HepG2 (cell line): ENCODE measurements around the gene EPC2. TPM values are rescaled to one million over a fixed set of nuclear protein-coding genes. Genes with fewer than 3 reads are reported as not detected.

Experiments used
- ATAC-seq: fragments of 200-7000 bp; cut with Tn5 transposase; 3 replicates; pipeline ENCODE4 v1.9.1; 2020; ENCODE audit warnings: mild to moderate bottlenecking, moderate library complexity
- BruUV-seq: library from RNA; stranded (reverse); fragments of 400-500 nt; replicated peaks from 2 replicates; lab custom pipeline; 2021; lab: Mats Ljungman, UMichigan
- CTCF ChIA-PET: fragments of 300-600 bp; formaldehyde crosslinking; extraction: SDS; loops from one replicate; lab custom pipeline; 2021; ENCODE audit warnings: low total read pairs, inconsistent platforms, low intra/inter-chr PET ratio; lab: Yijun Ruan, JAX
- POLR2A ChIA-PET: fragments of 350-600 bp; sonication (Branson Sonifier 250); formaldehyde crosslinking; loops from one replicate; lab custom pipeline; 2020; ENCODE audit warnings: antibody characterized with exemption, inconsistent platforms; lab: Yijun Ruan, JAX
- DNase-seq: peaks from one replicate; pipeline ENCODE4 v3.0.0-alpha.2; 2015; ENCODE audit warnings: low spot score
- FAIRE-seq: peaks from 3 replicates; lab custom pipeline; 2011; peaks lifted over from hg19 to GRCh38; lab: Jason Lieb, UNC
- H2AFZ ChIP-seq: one replicate; pipeline ENCODE4 v1.6.1; 2011; ENCODE audit warnings: low read length, inconsistent platforms
- H3K27ac ChIP-seq: fragments of 300-600 bp; 3 replicates; pipeline ENCODE4 v1.8.0; 2011; ENCODE audit warnings: mixed run types, mild to moderate bottlenecking, mixed read lengths, low read length, inconsistent platforms; ENCODE audit not compliant: insufficient read depth; ENCODE audit errors: extremely low read length
- H3K27me3 ChIP-seq, 2 experiments: fragments of 200-600 bp in 1 of 2; 2 replicates in 1 of 2; 3 replicates in 1 of 2; pipeline versions ENCODE4 v1.6.0 to v1.8.0; 2011; ENCODE audit warnings: low read length in 2 of 2, mild to moderate bottlenecking in 2 of 2, moderate library complexity in 2 of 2, inconsistent platforms in 1 of 2; ENCODE audit not compliant: insufficient read depth in 2 of 2, control insufficient read depth in 1 of 2
- H3K36me3 ChIP-seq, 2 experiments: fragments of 200-600 bp in 1 of 2; replicated peaks in 1 of 2; 2 replicates in 1 of 2; 3 replicates in 1 of 2; pipeline versions ENCODE4 v1.5.1 to v1.8.0; 2011; ENCODE audit warnings: low read length in 2 of 2, inconsistent platforms in 1 of 2; ENCODE audit not compliant: insufficient read depth in 2 of 2, control insufficient read depth in 1 of 2
- H3K4me1 ChIP-seq: 2 replicates; pipeline ENCODE4 v1.5.1; 2012; ENCODE audit warnings: low read length, inconsistent platforms; ENCODE audit not compliant: insufficient read depth
- H3K4me2 ChIP-seq: 2 replicates; pipeline ENCODE4 v1.6.0; 2011; ENCODE audit warnings: low read depth, low read length, inconsistent platforms
- H3K4me3 ChIP-seq, 3 experiments: fragments of 200-600 bp in 1 of 3; sonication (generic), shearing (Covaris generic) in 1 of 3; replicated peaks in 1 of 3; 2 replicates each; pipeline ENCODE4 v1.5.1; 2011 to 2016; ENCODE audit warnings: low read length in 3 of 3, inconsistent platforms in 2 of 3, low read depth in 2 of 3, mild to moderate bottlenecking in 2 of 3, control low read depth in 1 of 3, mixed read lengths in 1 of 3; ENCODE audit not compliant: insufficient read depth in 1 of 3
- H3K79me2 ChIP-seq: one replicate; pipeline ENCODE4 v1.6.1; 2011; ENCODE audit warnings: low read length, inconsistent platforms; ENCODE audit not compliant: insufficient read depth
- H3K9ac ChIP-seq: 2 replicates; pipeline ENCODE4 v1.6.0; 2011; ENCODE audit warnings: mild to moderate bottlenecking, low read depth, low read length, inconsistent platforms; ENCODE audit not compliant: insufficient read depth
- H3K9me3 ChIP-seq: 2 replicates; pipeline ENCODE4 v1.5.1; 2012; ENCODE audit warnings: mild to moderate bottlenecking, low read length
- H4K20me1 ChIP-seq: 2 replicates; pipeline ENCODE4 v1.6.0; 2011; ENCODE audit warnings: inconsistent platforms, mild to moderate bottlenecking, low read length, moderate library complexity; ENCODE audit not compliant: insufficient read depth
- ERF ChIP-seq: IDR thresholded peaks from 2 replicates; pipeline ENCODE4 v1.6.1; 2018; ENCODE audit warnings: missing biosample characterization, missing genetic modification reagents
- HNF4A ChIP-seq: sonication (generic); formaldehyde crosslinking; IDR thresholded peaks from 2 replicates; pipeline ENCODE4 v1.4.0; 2020; ENCODE audit warnings: missing genetic modification reagents
- IRF1 ChIP-seq: sonication (generic); formaldehyde crosslinking; IDR thresholded peaks from 2 replicates; pipeline ENCODE4 v1.4.0; 2020; ENCODE audit warnings: low read depth, mild to moderate bottlenecking, missing genetic modification reagents
- MAZ ChIP-seq, 2 experiments: sonication (generic) in 1 of 2; formaldehyde crosslinking in 1 of 2; IDR thresholded peaks; 2 replicates each; pipeline versions ENCODE4 v1.5.0 to v1.6.1; 2012 to 2020; ENCODE audit warnings: low read depth in 2 of 2, mild to moderate bottlenecking in 2 of 2, borderline replicate concordance in 1 of 2, improper control_type of control experiment in 1 of 2, low read length in 1 of 2, missing genetic modification reagents in 1 of 2, moderate library complexity in 1 of 2
- MYNN ChIP-seq: sonication (generic); formaldehyde crosslinking; IDR thresholded peaks from 2 replicates; pipeline ENCODE4 v1.4.0; 2020; ENCODE audit warnings: mild to moderate bottlenecking, low read depth, missing genetic modification reagents
- SP4 ChIP-seq: sonication (generic); formaldehyde crosslinking; IDR thresholded peaks from 2 replicates; pipeline ENCODE4 v1.8.1; 2023; ENCODE audit warnings: mild to moderate bottlenecking, missing genetic modification reagents
- ZBTB42 ChIP-seq: sonication (generic); formaldehyde crosslinking; IDR thresholded peaks from 2 replicates; pipeline ENCODE4 v1.5.0; 2020; ENCODE audit warnings: mild to moderate bottlenecking, missing genetic modification reagents
- ZNF577 ChIP-seq: sonication (generic); formaldehyde crosslinking; IDR thresholded peaks from 2 replicates; pipeline ENCODE4 v1.4.0; 2020; ENCODE audit warnings: mild to moderate bottlenecking, low read depth, missing genetic modification reagents, borderline replicate concordance
- ZNF710 ChIP-seq: sonication (generic); formaldehyde crosslinking; IDR thresholded peaks from 2 replicates; pipeline ENCODE4 v1.5.0; 2020; ENCODE audit warnings: mild to moderate bottlenecking, missing genetic modification reagents, borderline replicate concordance
- ZNF781 ChIP-seq: sonication (generic); formaldehyde crosslinking; IDR thresholded peaks from 2 replicates; pipeline ENCODE4 v1.5.1; 2020; ENCODE audit warnings: borderline replicate concordance, mild to moderate bottlenecking, missing genetic modification reagents; ENCODE audit errors: not compliant biosample characterization
- ZSCAN12 ChIP-seq: sonication (generic); formaldehyde crosslinking; IDR thresholded peaks from 2 replicates; pipeline ENCODE4 v1.9.0; 2021; ENCODE audit warnings: mild to moderate bottlenecking, missing genetic modification reagents
- WGBS: methylation state at CpG from one replicate; pipeline ENCODE4 v1.1.6; 2017; ENCODE audit warnings: low lambda C conversion rate; 5-methylcytosine and 5-hydroxymethylcytosine counted together
- in situ Hi-C: cut with HindIII; loops from 2 replicates; pipeline ENCODE4 v1.10.0; 2017; ENCODE audit warnings: low pct_unique_long_range_greater_than_20kb; ENCODE audit not compliant: extremely low pct_ligation_motif_present
- intact Hi-C: fragments of 100-400 bp; cut with micrococcal nuclease; formaldehyde crosslinking; loops from one replicate; pipeline ENCODE4 v1.10.0; 2022; ENCODE audit not compliant: unreplicated experiment
- polyA plus RNA-seq, 8 experiments: library from polyadenylated mRNA; depleted of rRNA in 3 of 8; stranded (reverse) in 7 of 8; unstranded in 1 of 8; fragments of >200 nt; fragmentation: Illumina TruSeq in 4 of 8; extraction: Trizol in 4 of 8; gene quantifications; 2 replicates each; pipeline versions ENCODE4 v1.2.1 to v1.2.3, GENCODE V29; 2011 to 2016; ENCODE audit warnings: low read depth in 4 of 8, missing spikeins in 1 of 8, mixed read lengths in 1 of 8; ENCODE audit not compliant: insufficient read depth in 1 of 8
- total RNA-seq, 5 experiments: library from RNA; depleted of rRNA; stranded (reverse); fragments of >200 nt; fragmentation: Illumina TruSeq; extraction: Trizol; gene quantifications; 2 replicates each; pipeline ENCODE4 v1.2.3, GENCODE V29; 2016; ENCODE audit warnings: low read depth in 1 of 5
- TF ChIP-seq, protein P1 (sequence below): sonication (generic); formaldehyde crosslinking; IDR thresholded peaks from 2 replicates; pipeline ENCODE4 v1.5.0; 2020; ENCODE audit warnings: missing genetic modification reagents
- TF ChIP-seq, protein P2 (sequence below): sonication (generic); formaldehyde crosslinking; IDR thresholded peaks from 2 replicates; pipeline ENCODE4 v1.5.0; 2020; ENCODE audit warnings: mild to moderate bottlenecking, missing genetic modification reagents

Gene EPC2
- total and polyA plus RNA-seq, 2 of the 13 experiments (the other 11 are each of a cell fraction or from before 2014, with no cell fraction given) = 20.5 to 22.0 TPM

DNA sequence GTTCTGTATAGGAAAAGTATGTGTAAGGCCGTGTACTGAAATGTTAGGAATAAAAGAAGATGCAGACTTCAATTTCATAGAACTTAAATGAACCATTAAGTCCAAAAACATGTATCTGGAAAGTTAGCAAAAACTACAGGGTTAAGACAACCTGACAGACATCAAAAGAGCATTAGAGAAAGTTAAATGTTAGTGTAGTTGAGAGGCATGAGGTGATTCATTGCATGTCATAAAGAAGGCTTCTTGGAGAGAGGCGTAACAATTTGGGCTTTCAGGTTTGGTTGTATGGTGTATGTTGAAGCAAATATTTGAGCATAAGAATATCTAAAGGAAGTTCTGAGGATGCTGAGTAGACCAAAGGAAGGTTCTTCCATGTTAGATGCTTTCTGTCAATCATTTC lies 6.3 kb downstream of the EPC2 start:
- Histone ChIP-seq H3K9ac (no peak overlapping the region), H4K20me1 (peaks cover 59% of the 10 kb centered on the region)
- WGBS = 98% methylated on average over 2 of the region's 2 CpGs

GRCh38 chr2:148651972-148652371 lies 7.4 kb downstream of the EPC2 start:
- Histone ChIP-seq H3K9me3 (no peaks in the 10 kb centered on the region), H4K20me1 (peaks cover 58% of the 10 kb centered on the region), H3K27ac (no peak overlapping the region), H3K79me2 (peaks cover 99% of the 10 kb centered on the region), H2AFZ (no peak overlapping the region), H3K27me3 (no peaks in the 10 kb centered on the region), H3K4me1 (peaks cover 42% of the 10 kb centered on the region), H3K36me3 (no peaks in the 10 kb centered on the region), H3K4me2 (no peak overlapping the region), H3K9ac (no peak overlapping the region), H3K4me3 (no peak overlapping the region)
- ChIA-PET CTCF (no interaction called here), POLR2A (no interaction called here)
- no TSS peak for BruUV-seq
- DNase-seq = no peak
- no peak for ATAC-seq
- no peak for FAIRE-seq
- intact Hi-C loops = no loop called here
- 94% methylated on average over 2 of the region's 2 CpGs for WGBS
- in situ Hi-C loops = no loop called here
- TF ChIP-seq IRF1 (CRISPR knock-in tag) (no peak), MAZ (IDR thresholded peaks at IDR 0.05; ENCODE audit: borderline replicate concordance, low read depth, low read length) (no peak), MAZ (CRISPR knock-in tag; IDR thresholded peaks at IDR 0.05; ENCODE audit: low read depth) (no peak), HNF4A (no peak), SP4 (CRISPR knock-in tag) (no peak), ZNF710 (CRISPR knock-in tag) (no peak), ZNF577 (CRISPR knock-in tag) (no peak), ERF (CRISPR knock-in tag) (no peak), ZBTB42 (CRISPR knock-in tag) (no peak)
- TF ChIP-seq, protein P1, sequence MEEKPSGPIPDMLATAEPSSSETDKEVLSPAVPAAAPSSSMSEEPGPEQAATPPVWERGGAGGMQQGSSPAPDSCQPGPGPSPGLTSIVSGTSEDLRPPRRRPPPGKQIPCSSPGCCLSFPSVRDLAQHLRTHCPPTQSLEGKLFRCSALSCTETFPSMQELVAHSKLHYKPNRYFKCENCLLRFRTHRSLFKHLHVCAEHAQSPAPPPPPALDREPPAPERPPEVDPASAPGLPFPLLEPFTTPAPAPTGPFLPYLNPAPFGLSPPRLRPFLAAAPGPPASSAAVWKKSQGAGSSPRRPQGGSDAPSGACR (CRISPR knock-in tag) = no peak
- TF ChIP-seq, protein P2, sequence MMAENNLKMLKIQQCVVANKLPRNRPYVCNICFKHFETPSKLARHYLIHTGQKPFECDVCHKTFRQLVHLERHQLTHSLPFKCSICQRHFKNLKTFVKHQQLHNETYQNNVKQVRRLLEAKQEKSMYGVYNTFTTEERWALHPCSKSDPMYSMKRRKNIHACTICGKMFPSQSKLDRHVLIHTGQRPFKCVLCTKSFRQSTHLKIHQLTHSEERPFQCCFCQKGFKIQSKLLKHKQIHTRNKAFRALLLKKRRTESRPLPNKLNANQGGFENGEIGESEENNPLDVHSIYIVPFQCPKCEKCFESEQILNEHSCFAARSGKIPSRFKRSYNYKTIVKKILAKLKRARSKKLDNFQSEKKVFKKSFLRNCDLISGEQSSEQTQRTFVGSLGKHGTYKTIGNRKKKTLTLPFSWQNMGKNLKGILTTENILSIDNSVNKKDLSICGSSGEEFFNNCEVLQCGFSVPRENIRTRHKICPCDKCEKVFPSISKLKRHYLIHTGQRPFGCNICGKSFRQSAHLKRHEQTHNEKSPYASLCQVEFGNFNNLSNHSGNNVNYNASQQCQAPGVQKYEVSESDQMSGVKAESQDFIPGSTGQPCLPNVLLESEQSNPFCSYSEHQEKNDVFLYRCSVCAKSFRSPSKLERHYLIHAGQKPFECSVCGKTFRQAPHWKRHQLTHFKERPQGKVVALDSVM (CRISPR knock-in tag) = no peak

More for the DNA sequence above, 6.3 kb downstream of the EPC2 start:
- Histone ChIP-seq H2AFZ (no peak overlapping the region), H3K4me1 (peaks cover 36% of the 10 kb centered on the region), H3K9me3 (no peaks in the 10 kb centered on the region), H3K36me3 (no peaks in the 10 kb centered on the region), H3K4me3 (no peak overlapping the region), H3K27ac (no peak overlapping the region), H3K79me2 (peaks cover 99% of the 10 kb centered on the region), H3K4me2 (no peak overlapping the region), H3K27me3 (no peaks in the 10 kb centered on the region; a peak in 1 of 5 replicates)
- no peak for DNase-seq
- no peak for ATAC-seq
- TF ChIP-seq ZNF781 (CRISPR knock-in tag) = no peak
- TF ChIP-seq MYNN (CRISPR knock-in tag) = no peak
- TF ChIP-seq ZSCAN12 (CRISPR knock-in tag) = no peak
- CTCF ChIA-PET = no interaction called here
- POLR2A ChIA-PET = no interaction called here
- intact Hi-C loops = no loop called here
- no peak for FAIRE-seq
- in situ Hi-C loops = no loop called here
- BruUV-seq = TSS peak; percentile 2
